Body of pancreas (tissue), 4 donors: ENCODE results near the gene CEP72. TPM values are rescaled to one million over a fixed set of nuclear protein-coding genes. Genes with fewer than 3 reads are reported as not detected.

ENCODE experiments used
- ATAC-seq: fragments of 150-250 bp; one replicate; pipeline ENCODE4 v1.9.1; 2016
- DNase-seq, 4 donors: peaks; one replicate each; pipeline ENCODE4 v3.0.0-alpha.2; 2019
- H3K27ac ChIP-seq, 4 donors: fragments of 200-600 bp; sonication (generic); 1 replicate in 3 of 4; 2 replicates in 1 of 4; pipeline versions ENCODE4 v1.5.1 to v1.6.1; 2016 to 2019; ENCODE audit warnings: mild to moderate bottlenecking in 1 of 4, mixed read lengths in 1 of 4, moderate library complexity in 1 of 4
- H3K27me3 ChIP-seq, 2 donors: fragments of 200-600 bp; sonication (generic); one replicate each; pipeline ENCODE4 v1.6.0; 2016; ENCODE audit warnings: mild to moderate bottlenecking in 1 of 2
- H3K36me3 ChIP-seq, 2 donors: fragments of 200-600 bp; sonication (generic); replicated peaks in 1 of 2; 2 replicates each; pipeline ENCODE4 v1.5.1; 2016; ENCODE audit warnings: low read depth in 2 of 2; ENCODE audit not compliant: insufficient read depth in 1 of 2
- H3K4me1 ChIP-seq: fragments of 200-600 bp; sonication (generic); one replicate; pipeline ENCODE4 v1.6.0; 2016
- H3K4me3 ChIP-seq, 2 donors: fragments of 200-600 bp; sonication (generic); 1 replicate in 1 of 2; 2 replicates in 1 of 2; pipeline ENCODE4 v1.5.1; 2016 to 2019
- H3K9me3 ChIP-seq, 3 donors: fragments of 200-600 bp; sonication (generic); 1 replicate in 2 of 3; 2 replicates in 1 of 3; pipeline ENCODE4 v1.5.1; 2016
- CTCF ChIP-seq, 7 experiments: fragments of 450-650 bp in 4 of 7; fragments of 200-600 bp in 3 of 7; sonication (generic) in 3 of 7; IDR thresholded peaks; one replicate each; pipeline ENCODE4 v1.5.1; 2016 to 2019; ENCODE audit warnings: antibody characterized with exemption in 7 of 7
- POLR2A ChIP-seq, 3 donors: fragments of 450-650 bp; IDR thresholded peaks; one replicate each; pipeline ENCODE4 v1.6.1; 2016; ENCODE audit warnings: antibody characterized with exemption in 3 of 3, mild to moderate bottlenecking in 2 of 3
- WGBS, 2 donors: methylation state at CpG; one replicate each; pipeline ENCODE4 v1.1.5; 2017; 5-methylcytosine and 5-hydroxymethylcytosine counted together
- intact Hi-C: fragments of 100-400 bp; cut with DNase I; formaldehyde crosslinking; loops from one replicate; pipeline ENCODE4 v1.15.1; 2023
- total RNA-seq, 2 donors: library from RNA; depleted of rRNA; stranded (reverse); fragments of >200 nt; gene quantifications; one replicate each; pipeline ENCODE4 v1.1.0, GENCODE V29; 2016

The CEP72 gene
- total RNA-seq, 2 donors from 2014 or later = 1.3 to 7.8 TPM

- peak in 1 of 4 donors; percentile 2 for DNase-seq
- Histone ChIP-seq H3K9me3 (no peaks in the 10 kb centered on the region), H3K36me3 (peaks cover 0 to 12% of the 10 kb centered on the region in 2 donors), H3K4me1 (no peaks in the 10 kb centered on the region), H3K27ac (no peak overlapping the region), H3K4me3 (no peak overlapping the region), H3K27me3 (no peaks in the 10 kb centered on the region)
- TF ChIP-seq CTCF (IDR thresholded peaks at IDR 0.05) = no peak
- no peak for TF ChIP-seq POLR2A (IDR thresholded peaks at IDR 0.05)
- no peak for ATAC-seq
- intact Hi-C loops = no loop called here
- 91 to 92% methylated on average over 31 to 33 of the region's 38 CpGs for WGBS, 2 donors
These were observed 12.2 kb downstream of the CEP72 start for GRCh38 chr5:624118-624950.

- peaks cover 0 to 9% of the 10 kb centered on the region in 2 donors for H3K36me3 ChIP-seq
- 84 to 94% methylated on average over 7 to 13 of the region's 13 CpGs for WGBS, 2 donors
- intact Hi-C loops = no loop called here
These were observed 12.8 kb downstream of the CEP72 start for GRCh38 chr5:624951-625230.

DNA sequence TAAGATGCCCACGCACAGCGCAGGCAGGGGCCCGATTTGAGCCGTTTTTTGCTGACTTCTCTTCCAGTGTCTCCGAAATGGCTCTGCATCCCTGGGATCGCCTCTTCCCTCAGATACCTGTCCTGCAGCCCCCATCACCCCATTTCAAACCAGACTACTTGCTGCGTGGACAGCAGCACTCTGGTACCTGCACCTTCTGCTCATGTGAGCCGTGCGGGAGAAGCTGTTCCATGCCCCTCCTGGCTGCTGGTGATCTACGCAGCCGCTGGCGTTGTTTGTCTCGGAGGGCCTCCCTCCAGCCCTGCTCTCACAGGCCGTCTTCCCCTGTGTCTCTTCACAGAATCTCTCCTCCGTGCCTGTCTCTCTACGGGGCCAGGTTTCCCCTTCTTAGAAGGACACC, 13.4 kb downstream of the CEP72 start:
- DNase-seq (peak in 1 of 4 donors; percentile 1), ATAC-seq (no peak)
- no peaks in the 10 kb centered on the region for H3K27me3 ChIP-seq
- 93% methylated on average over 16 of the region's 16 CpGs for WGBS, 2 donors
- H3K9me3 ChIP-seq = no peaks in the 10 kb centered on the region
- H3K36me3 ChIP-seq = peaks cover 0 to 2% of the 10 kb centered on the region in 2 donors
- TF ChIP-seq POLR2A (IDR thresholded peaks at IDR 0.05) (no peak), CTCF (IDR thresholded peaks at IDR 0.05) (no peak)
- intact Hi-C loops = no loop called here
- no peaks in the 10 kb centered on the region for H3K4me1 ChIP-seq
- no peak overlapping the region for H3K4me3 ChIP-seq
- H3K27ac ChIP-seq = no peak overlapping the region

More at GRCh38 chr5:624951-625230, 12.8 kb downstream of the CEP72 start:
- ATAC-seq (no peak), DNase-seq (no peak)
- TF ChIP-seq POLR2A (IDR thresholded peaks at IDR 0.05) (no peak), CTCF (IDR thresholded peaks at IDR 0.05) (no peak)
- no peak overlapping the region for H3K4me3 ChIP-seq
- no peaks in the 10 kb centered on the region for H3K4me1 ChIP-seq
- no peaks in the 10 kb centered on the region for H3K27me3 ChIP-seq
- H3K9me3 ChIP-seq = no peaks in the 10 kb centered on the region
- no peak overlapping the region for H3K27ac ChIP-seq

GRCh38 chr5:626850-627249, 14.7 kb downstream of the CEP72 start:
- DNase-seq = no peak
- 85 to 89% methylated on average over 3 of the region's 3 CpGs for WGBS, 2 donors
- H3K36me3 ChIP-seq = peaks cover 0 to 2% of the 10 kb centered on the region in 2 donors

More at GRCh38 chr5:626850-627249, 14.7 kb downstream of the CEP72 start:
- no peaks in the 10 kb centered on the region for H3K27me3 ChIP-seq
- TF ChIP-seq CTCF (IDR thresholded peaks at IDR 0.05) (no peak), POLR2A (IDR thresholded peaks at IDR 0.05) (no peak)
- H3K4me3 ChIP-seq = no peak overlapping the region
- H3K4me1 ChIP-seq = no peaks in the 10 kb centered on the region
- no peak for ATAC-seq
- H3K27ac ChIP-seq = no peak overlapping the region
- intact Hi-C loops = no loop called here
- no peaks in the 10 kb centered on the region for H3K9me3 ChIP-seq
